Esophagus muscularis mucosa (tissue), 3 donors: ENCODE measurements around the gene FBXO36.

ENCODE experiments used
- CTCF ChIP-seq, 3 experiments: fragments of 200-600 bp in 2 of 3; fragments of 450-650 bp in 1 of 3; sonication (generic) in 2 of 3; IDR thresholded peaks; one replicate each; pipeline ENCODE4 v1.5.1; 2017 to 2019; ENCODE audit warnings: antibody characterized with exemption in 3 of 3, mild to moderate bottlenecking in 2 of 3, moderate library complexity in 1 of 3
- POLR2A ChIP-seq: fragments of 450-650 bp; IDR thresholded peaks from one replicate; pipeline ENCODE4 v1.6.1; 2017; ENCODE audit warnings: antibody characterized with exemption, moderate library complexity, mild to moderate bottlenecking, low read depth

- no peak for TF ChIP-seq CTCF (IDR thresholded peaks at IDR 0.05)
- TF ChIP-seq POLR2A = no peak
These were observed 13.2 kb upstream of the FBXO36 start for GRCh38 chr2:229909090-229909489.
